Eye (tissue), 1 donor: ENCODE results near the gene CXCR5.

ENCODE experiments used
- DNase-seq: peaks from one replicate; pipeline ENCODE4 v3.0.0-alpha.2; 2015

The CXCR5 gene

GRCh38 chr11:118914178-118914918, 30.7 kb downstream of the CXCR5 start:
- DNase-seq: peak; percentile 84

GRCh38 chr11:118914987-118915386, 31.3 kb downstream of the CXCR5 start:
- DNase-seq: no peak

- DNase-seq: no peak
Measured at GRCh38 chr11:118915396-118915795, 31.7 kb downstream of the CXCR5 start.

GRCh38 chr11:118915941-118916841, 32.5 kb downstream of the CXCR5 start:
- peak; percentile 21 for DNase-seq

- DNase-seq: peak; percentile 56
Measured at GRCh38 chr11:118916842-118917388, 33.2 kb downstream of the CXCR5 start.

GRCh38 chr11:118917481-118918127, 33.9 kb downstream of the CXCR5 start:
- DNase-seq: no peak

GRCh38 chr11:118918128-118918685, 34.5 kb downstream of the CXCR5 start:
- peak; percentile 87 for DNase-seq

GRCh38 chr11:118918686-118919280, 35.1 kb downstream of the CXCR5 start:
- peak; percentile 44 for DNase-seq

- no peak for DNase-seq
Measured at GRCh38 chr11:118921121-118921928, 37.6 kb downstream of the CXCR5 start.

GRCh38 chr11:118921929-118922744, 38.4 kb downstream of the CXCR5 start:
- DNase-seq: no peak

GRCh38 chr11:118922745-118923627, 39.3 kb downstream of the CXCR5 start:
- no peak for DNase-seq

- DNase-seq: no peak
Measured at GRCh38 chr11:118923721-118924587, 40.3 kb downstream of the CXCR5 start.

- peak; percentile 85 for DNase-seq
Measured at GRCh38 chr11:118924591-118925585, 41.2 kb downstream of the CXCR5 start.

GRCh38 chr11:118927554-118928100, 43.9 kb downstream of the CXCR5 start:
- peak; percentile 29 for DNase-seq

GRCh38 chr11:118928101-118928869, 44.6 kb downstream of the CXCR5 start:
- DNase-seq: peak; percentile 99
